Activated CD4-positive, CD25-positive, alpha-beta regulatory T cell treated with anti-CD3 and anti-CD28 coated beads, Interleukin-2, amount 50 U/mL, for 24 hours (primary cell): ENCODE measurements around the gene ADCY10.
A peak's percentile ranks its signal among the peaks of the same experiment; 100 is the strongest.

Experiments used
- ATAC-seq, 2 donors: fragments of 150-1000 bp; cut with Tn5 transposase; one replicate each; pipeline ENCODE4 v1.10.0; 2021; ENCODE audit warnings: mild to moderate bottlenecking in 1 of 2, moderate library complexity in 1 of 2

The ADCY10 gene

GRCh38 chr1:167776616-167777268, 137.2 kb downstream of the ADCY10 start:
- ATAC-seq: no peak

GRCh38 chr1:167776151-167776550, 137.8 kb downstream of the ADCY10 start:
- no peak for ATAC-seq

DNA sequence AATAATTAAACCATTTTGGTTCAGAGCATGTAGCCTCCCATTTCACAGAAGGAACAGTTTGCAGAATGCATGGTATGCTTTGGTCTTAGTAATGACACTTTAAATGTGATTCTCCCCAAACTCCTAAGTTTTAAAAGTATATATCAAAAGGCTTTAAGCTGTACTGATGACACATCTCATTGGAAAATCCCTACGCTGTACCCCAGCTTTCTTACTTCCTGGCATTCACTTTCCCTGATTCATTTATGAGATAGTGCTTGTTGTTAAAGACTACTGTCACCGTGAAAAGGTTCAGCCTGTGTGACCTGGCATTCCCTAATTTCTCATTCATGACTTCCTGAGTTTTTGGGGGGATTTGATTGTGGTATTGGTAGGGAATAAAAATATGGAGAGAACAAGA, 138.8 kb downstream of the ADCY10 start:
- no peak for ATAC-seq

GRCh38 chr1:167774710-167775109, 139.2 kb downstream of the ADCY10 start:
- ATAC-seq: no peak

DNA sequence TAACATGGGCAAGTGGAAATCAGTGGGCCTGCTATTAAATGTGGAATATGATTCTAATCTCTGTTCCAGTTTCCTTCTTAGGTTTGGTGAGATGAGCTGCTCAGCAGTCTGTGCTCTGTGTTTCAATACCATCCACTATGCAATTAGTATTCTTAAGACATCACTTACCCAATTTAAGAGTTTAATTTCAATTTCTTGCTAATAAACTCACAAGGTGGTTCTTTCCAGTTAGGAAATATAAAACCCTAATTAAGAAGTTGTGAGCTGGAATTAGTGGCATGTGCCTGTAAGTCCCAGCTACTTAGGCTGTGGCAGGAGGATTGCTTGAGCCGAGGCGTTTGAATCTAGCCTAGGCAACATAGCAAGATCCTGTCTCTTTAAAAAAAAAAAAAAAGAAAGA, 140.4 kb downstream of the ADCY10 start:
- no peak for ATAC-seq

GRCh38 chr1:167772436-167772835, 141.5 kb downstream of the ADCY10 start:
- ATAC-seq: no peak

DNA sequence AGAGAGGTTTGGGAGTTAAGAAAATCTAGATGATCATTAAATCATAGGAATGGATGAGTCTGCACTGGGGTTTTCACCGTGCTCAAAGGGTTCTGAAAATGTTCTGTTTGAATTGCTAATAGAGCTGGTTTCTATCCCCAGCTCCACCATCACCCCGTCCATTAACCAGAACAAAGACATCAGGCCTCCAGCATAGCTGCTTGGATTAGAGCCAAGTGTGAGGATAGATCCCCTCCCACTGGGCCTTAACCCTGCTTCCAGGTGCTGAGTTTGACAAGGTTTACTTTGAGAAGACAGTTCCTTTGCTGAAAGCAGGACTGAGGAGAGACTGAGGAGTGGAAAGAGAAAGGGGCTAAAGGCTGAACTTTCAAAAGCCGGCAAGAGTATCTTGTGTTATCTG, 143.8 kb downstream of the ADCY10 start:
- no peak for ATAC-seq

DNA sequence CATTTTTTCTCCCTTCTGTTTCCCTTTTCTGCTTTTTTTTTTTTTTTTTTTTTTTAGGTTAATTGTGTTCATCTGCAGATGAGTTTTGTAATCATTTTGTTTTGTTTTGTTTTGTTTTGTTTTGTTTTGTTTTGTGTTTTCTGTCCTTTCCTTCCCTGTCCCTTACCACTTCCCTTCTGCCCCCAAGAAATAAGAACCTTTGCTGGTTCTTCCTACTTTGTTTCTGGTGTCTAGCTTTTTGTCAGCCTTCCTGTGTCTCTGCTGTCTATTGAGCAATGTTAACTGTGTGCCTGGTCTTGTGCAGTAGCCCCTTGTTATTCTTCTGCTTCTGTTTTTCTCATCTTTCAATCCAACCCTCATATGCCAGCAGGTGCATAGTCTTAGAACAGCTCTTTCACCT, 146.2 kb downstream of the ADCY10 start:
- ATAC-seq: no peak

DNA sequence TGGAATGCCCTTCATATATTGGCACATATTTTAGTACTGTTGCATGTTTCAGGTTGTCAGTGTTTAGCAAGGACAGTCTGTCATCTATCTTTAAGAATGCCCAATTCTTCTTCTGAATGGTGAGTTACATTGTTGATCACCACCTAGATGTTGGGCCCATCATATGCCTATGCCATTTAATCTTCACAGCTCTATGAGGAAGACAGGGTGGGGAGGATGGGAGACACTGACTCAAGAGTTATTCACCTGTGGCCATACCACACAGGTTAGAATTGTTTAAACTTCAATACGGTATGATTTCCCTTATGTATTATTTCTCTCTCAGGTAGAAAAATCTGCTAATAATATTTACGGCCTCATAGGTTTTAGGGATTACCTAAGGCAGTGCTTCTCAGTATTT, 147.4 kb downstream of the ADCY10 start:
- no peak for ATAC-seq

DNA sequence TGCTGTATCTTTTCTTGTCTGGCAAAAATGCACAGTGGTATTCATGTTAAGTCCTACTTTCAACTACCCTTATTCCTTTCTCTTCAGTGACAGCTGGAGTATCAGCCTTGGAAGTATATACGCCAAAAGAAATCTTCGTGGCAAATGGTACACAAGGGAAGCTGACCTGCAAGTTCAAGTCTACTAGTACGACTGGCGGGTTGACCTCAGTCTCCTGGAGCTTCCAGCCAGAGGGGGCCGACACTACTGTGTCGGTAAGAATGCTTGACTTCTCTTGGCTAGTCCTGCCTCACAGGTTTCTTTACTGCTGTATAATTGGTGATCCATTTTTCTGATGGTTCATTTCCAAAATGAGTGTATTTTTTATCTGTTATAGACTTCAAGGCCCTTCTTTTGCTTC, 148.4 kb downstream of the ADCY10 start:
- no peak for ATAC-seq

DNA sequence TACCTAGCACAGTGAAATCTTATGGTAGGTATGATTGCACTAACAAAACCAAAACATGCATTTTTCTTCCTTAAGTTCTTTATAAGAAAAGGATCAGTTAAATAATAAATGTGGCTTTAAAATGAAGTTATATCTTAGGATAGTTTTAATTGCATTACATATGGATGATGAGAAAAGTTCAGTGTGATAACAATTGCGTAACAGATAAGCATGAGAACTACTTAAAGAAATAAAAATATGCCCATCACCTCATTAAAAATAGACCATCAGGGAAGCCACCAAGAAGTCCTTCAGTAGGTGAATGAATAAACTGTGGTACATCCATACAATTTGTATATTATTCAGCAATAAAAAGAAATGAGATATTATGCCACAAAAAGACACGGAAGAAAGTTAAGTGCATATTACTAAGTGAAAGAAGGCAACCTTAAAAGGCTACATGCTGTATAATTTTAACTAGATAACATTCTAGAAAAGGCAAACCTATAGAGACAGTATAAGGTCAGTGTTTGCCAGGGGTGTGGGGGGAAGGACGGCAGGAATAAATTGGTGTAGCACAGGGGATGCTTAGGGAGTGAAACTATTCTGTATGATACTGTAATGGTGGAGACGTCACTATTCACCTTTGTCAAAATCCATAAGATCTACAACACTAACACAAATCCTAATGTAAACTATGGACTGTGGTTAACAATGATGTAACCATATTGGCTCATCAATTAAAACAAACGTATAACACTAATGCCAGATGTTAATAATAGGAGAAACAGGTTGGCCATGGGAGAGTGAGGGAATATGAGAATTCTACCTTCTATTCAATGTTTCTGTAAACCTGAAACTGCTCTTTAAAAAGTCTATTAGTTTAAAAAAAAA, 149.2 kb downstream of the ADCY10 start:
- ATAC-seq: no peak

DNA sequence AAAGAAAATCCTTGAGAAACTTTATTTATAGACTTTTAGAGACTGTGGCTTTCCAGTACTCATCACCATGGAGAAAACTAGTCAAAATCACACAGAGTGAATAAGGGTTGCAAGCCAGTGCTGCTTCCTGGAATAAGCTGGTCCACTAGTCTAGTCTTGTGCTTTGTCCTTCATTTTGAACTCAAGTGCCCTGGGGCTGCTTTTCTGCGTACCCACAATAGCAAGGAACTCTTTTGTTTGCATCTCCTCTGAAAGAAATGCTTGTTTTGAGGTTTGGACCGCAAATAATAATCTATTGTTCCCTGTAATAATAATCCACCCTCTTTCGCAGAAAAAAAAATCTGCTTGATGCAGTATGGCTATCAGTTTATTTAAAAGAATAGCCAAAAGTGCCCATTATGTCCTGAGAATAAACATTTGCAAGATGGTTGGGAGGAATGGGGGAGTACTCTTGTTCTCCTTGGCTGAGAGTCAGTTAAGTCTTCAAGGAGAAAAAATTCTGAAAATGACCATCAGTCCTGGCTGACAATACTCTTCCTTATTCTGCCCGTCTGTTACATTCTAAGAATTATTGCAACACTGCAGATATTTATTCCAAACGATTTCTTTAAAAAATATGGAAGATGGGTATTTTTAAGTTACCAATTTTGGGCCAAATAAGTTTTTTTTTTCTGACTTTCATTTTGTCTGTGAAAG, 150.3 kb downstream of the ADCY10 start:
- ATAC-seq: no peak

GRCh38 chr1:167762061-167762746, 151.7 kb downstream of the ADCY10 start:
- peak in 1 of 2 donors; percentile 30 for ATAC-seq

DNA sequence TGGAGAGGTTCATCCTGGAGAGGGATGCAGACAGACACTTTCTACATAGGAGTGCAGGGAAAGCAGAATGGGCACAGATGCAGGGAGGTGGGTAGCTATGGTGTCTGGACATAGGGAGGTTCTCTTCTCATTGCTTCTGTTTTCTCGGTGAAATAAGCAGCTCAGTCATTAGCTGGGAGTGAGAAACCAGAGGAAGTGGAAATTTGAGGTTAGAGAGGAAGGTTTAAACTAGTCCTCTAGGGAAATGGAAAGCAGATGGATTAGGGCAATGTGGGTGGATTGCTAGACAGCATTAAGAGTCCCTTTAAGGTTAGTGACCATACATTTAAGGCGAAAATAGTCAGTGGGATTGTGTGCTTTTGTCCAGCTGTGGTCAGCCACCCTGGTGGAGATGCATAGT, 152.5 kb downstream of the ADCY10 start:
- no peak for ATAC-seq
